A673 (cell line): Measurements from ENCODE around the gene F2RL2. TPM values are rescaled to one million over a fixed set of nuclear protein-coding genes. Genes with fewer than 3 reads are reported as not detected.

ENCODE experiments used
- BruUV-seq: library from RNA; stranded (reverse); fragments of 400-500 nt; replicated peaks from 2 replicates; lab custom pipeline; 2021; lab: Mats Ljungman, UMichigan
- CTCF ChIA-PET: fragments of 300-600 bp; sonication (Branson Sonifier 250); formaldehyde crosslinking; loops from one replicate; lab custom pipeline; 2022; ENCODE audit warnings: antibody characterized with exemption; lab: Charles Lee
- POLR2A ChIA-PET: fragments of 300-600 bp; sonication (Branson Sonifier 250); formaldehyde crosslinking; loops from one replicate; lab custom pipeline; 2022; ENCODE audit warnings: antibody characterized with exemption; ENCODE audit not compliant: low non-redundant PET; lab: Charles Lee
- DNase-seq: peaks from one replicate; pipeline ENCODE4 v3.0.0-alpha.2; 2015; ENCODE audit warnings: low spot score
- H3K27ac ChIP-seq: fragments of 200-600 bp; sonication (generic); 2 replicates; pipeline ENCODE4 v1.5.1; 2016; ENCODE audit warnings: mixed run types, low read depth, mild to moderate bottlenecking, mixed read lengths, antibody characterized with exemption, low read length; ENCODE audit not compliant: poor library complexity, severe bottlenecking
- H3K27me3 ChIP-seq: fragments of 200-600 bp; sonication (generic); replicated peaks from 2 replicates; pipeline ENCODE4 v1.6.1; 2017; ENCODE audit warnings: mixed run types, low read depth, mild to moderate bottlenecking, mixed read lengths, antibody characterized with exemption, low read length; ENCODE audit not compliant: insufficient read depth, poor library complexity
- H3K36me3 ChIP-seq: fragments of 200-600 bp; sonication (generic); 2 replicates; pipeline ENCODE4 v1.6.1; 2016; ENCODE audit warnings: mixed run types, mild to moderate bottlenecking, mixed read lengths, antibody characterized with exemption, low read length; ENCODE audit not compliant: insufficient read depth, poor library complexity, severe bottlenecking
- H3K4me1 ChIP-seq: fragments of 200-600 bp; sonication (generic); 2 replicates; pipeline ENCODE4 v1.6.1; 2017; ENCODE audit warnings: mixed run types, mild to moderate bottlenecking, mixed read lengths, antibody characterized with exemption, low read length; ENCODE audit not compliant: insufficient read depth, poor library complexity, severe bottlenecking
- H3K4me3 ChIP-seq: fragments of 200-600 bp; sonication (generic); 2 replicates; pipeline ENCODE4 v1.5.1; 2016; ENCODE audit warnings: low read depth, mixed run types, mild to moderate bottlenecking, mixed read lengths, low read length; ENCODE audit not compliant: poor library complexity, severe bottlenecking
- H3K9me3 ChIP-seq: fragments of 200-600 bp; sonication (generic); 2 replicates; pipeline ENCODE4 v1.6.1; 2016; ENCODE audit warnings: mixed run types, low read depth, mild to moderate bottlenecking, mixed read lengths, antibody characterized with exemption, low read length; ENCODE audit not compliant: poor library complexity, severe bottlenecking
- CTCF ChIP-seq: fragments of 300-800, 200-600 bp; sonication (generic); conservative IDR thresholded peaks from 2 replicates; pipeline ENCODE4 v1.5.1; 2017; ENCODE audit warnings: low read depth, mild to moderate bottlenecking, antibody characterized with exemption, low read length, moderate library complexity, mixed read lengths
- EZH2 ChIP-seq: fragments of 200-600 bp; sonication (generic); IDR thresholded peaks from 2 replicates; pipeline ENCODE4 v1.6.1; 2017; ENCODE audit warnings: borderline replicate concordance, low read depth, mild to moderate bottlenecking, mixed read lengths, antibody characterized with exemption, low read length; ENCODE audit not compliant: poor library complexity, severe bottlenecking
- intact Hi-C: fragments of 100-400 bp; cut with micrococcal nuclease; formaldehyde crosslinking; loops from one replicate; pipeline ENCODE4 v1.10.0; 2022; ENCODE audit not compliant: unreplicated experiment
- total RNA-seq: library from RNA; stranded (reverse); gene quantifications from 2 replicates; pipeline ENCODE4 v1.2.3, GENCODE V29; 2021

The F2RL2 gene
- total RNA-seq, 1 experiment from 2014 or later: 14.4 TPM

- Histone ChIP-seq H3K36me3 (no peaks in the 10 kb centered on the region), H3K27ac (no peak overlapping the region), H3K27me3 (no peaks in the 10 kb centered on the region), H3K4me1 (peaks cover 6% of the 10 kb centered on the region), H3K4me3 (no peak overlapping the region), H3K9me3 (no peaks in the 10 kb centered on the region)
- POLR2A ChIA-PET: no interaction called here
- DNase-seq: no peak
- BruUV-seq: no TSS peak
- intact Hi-C loops: no loop called here
- TF ChIP-seq EZH2 (no peak), CTCF (no peak)
- CTCF ChIA-PET: no interaction called here
These were observed 31.8 kb downstream of the F2RL2 start for GRCh38 chr5:76591366-76591765.

GRCh38 chr5:76590027-76590426 lies 33.2 kb downstream of the F2RL2 start:
- Histone ChIP-seq H3K9me3 (no peaks in the 10 kb centered on the region), H3K27me3 (no peaks in the 10 kb centered on the region), H3K4me1 (peaks cover 6% of the 10 kb centered on the region), H3K36me3 (no peaks in the 10 kb centered on the region), H3K27ac (no peak overlapping the region), H3K4me3 (no peak overlapping the region)
- intact Hi-C loops: no loop called here
- CTCF ChIA-PET: no interaction called here
- no peak for DNase-seq
- TF ChIP-seq EZH2: no peak
- TF ChIP-seq CTCF: no peak
- POLR2A ChIA-PET: no interaction called here
- no TSS peak for BruUV-seq

GRCh38 chr5:76586531-76586930 lies 36.7 kb downstream of the F2RL2 start:
- H3K4me1 ChIP-seq: peaks cover 5% of the 10 kb centered on the region
- ChIA-PET CTCF (no interaction called here), POLR2A (no interaction called here)
- TF ChIP-seq CTCF: no peak
- TF ChIP-seq EZH2: no peak
- intact Hi-C loops: no loop called here
- no peaks in the 10 kb centered on the region for H3K9me3 ChIP-seq
- no peak overlapping the region for H3K27ac ChIP-seq
- H3K36me3 ChIP-seq: no peaks in the 10 kb centered on the region
- H3K4me3 ChIP-seq: no peak overlapping the region
- no peaks in the 10 kb centered on the region for H3K27me3 ChIP-seq
- no TSS peak for BruUV-seq
- no peak for DNase-seq
